Measurements from ENCODE around the gene ABHD17A. TPM values are rescaled to one million over a fixed set of nuclear protein-coding genes. Genes with fewer than 3 reads are reported as not detected.
"Not testable (repeated sequence)": the region's sequence is repeated elsewhere in the genome, so short reads cannot be mapped to it uniquely, and the experiment has no call there.

The ABHD17A gene
- polyA plus RNA-seq, 10 donors, result 37.7 to 69.5 (median 43.3) TPM

DNA sequence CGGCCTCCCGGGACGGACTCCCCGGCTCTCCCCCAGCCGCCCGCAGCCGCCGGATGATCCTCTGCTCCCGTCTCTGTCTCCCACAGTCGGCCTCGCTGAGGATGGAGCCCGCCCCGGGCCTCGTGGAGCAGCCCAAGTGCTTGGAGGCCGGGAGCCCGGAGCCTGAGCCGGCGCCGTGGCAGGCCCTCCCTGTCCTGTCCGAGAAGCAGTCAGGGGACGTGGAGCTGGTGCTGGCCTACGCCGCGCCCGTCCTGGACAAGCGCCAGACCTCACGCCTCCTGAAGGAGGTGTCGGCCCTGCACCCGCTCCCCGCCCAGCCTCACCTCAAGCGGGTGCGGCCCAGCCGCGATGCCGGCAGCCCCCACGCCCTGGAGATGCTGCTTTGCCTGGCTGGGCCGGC, 26.7 kb upstream of the ABHD17A start:
- DNase-seq, result no peak

DNA sequence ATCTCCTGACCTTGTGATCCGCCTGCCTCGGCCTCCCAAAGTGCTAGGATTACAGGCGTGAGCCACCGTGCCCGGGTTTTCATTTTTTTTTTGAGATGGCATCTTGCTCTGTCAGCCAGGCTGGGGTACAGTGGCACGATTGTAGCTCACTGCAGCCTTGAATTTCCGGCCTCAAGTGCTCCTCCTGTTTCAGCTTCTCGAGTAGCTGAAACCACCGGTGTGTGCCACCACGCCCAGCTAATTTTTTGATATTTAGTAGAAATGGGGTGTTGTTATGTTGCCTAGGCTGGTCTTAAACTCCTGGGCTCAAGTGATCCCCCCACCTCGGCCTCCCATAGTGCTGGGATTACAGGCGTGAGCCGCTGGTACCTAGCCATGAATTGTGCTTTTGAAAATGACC, 25.8 kb upstream of the ABHD17A start:
- no peak for DNase-seq

DNA sequence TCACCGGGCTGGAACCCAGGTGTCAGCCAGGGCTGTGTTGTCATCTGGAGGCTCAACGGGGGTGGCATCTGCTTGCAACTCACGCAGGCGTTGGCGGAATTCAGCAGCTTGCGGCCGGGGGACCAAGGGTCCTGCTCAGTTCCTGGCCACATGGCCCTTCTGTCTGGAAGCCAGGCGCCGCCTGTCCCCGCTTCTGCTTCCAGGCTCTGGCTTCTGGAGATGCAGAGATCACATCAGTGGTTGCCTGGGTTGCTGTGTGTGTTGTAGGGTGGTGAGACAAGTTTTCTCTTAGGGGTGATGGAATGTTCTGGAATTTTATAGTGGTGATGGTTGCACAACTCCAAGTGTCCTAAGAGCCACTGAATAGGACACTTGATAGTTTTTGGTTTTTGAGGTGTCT, 24.9 kb upstream of the ABHD17A start:
- no peak for DNase-seq

DNA sequence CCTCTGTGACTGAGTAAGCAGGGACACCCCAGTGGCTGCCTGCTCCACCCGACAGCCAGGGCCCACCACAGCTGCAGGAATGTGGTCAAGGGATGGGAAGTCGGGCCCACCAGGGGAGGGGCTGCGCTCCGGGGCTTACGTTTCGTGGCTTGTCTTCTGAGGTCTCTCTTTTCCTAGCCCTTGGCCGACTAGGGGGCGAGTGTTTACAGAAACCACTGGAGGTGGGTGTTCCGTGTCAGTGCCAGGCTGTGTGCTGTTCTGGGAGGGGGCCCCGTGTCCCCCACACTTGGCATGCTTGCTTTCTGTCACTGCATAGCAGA, 24.4 kb upstream of the ABHD17A start:
- DNase-seq, result no peak

DNA sequence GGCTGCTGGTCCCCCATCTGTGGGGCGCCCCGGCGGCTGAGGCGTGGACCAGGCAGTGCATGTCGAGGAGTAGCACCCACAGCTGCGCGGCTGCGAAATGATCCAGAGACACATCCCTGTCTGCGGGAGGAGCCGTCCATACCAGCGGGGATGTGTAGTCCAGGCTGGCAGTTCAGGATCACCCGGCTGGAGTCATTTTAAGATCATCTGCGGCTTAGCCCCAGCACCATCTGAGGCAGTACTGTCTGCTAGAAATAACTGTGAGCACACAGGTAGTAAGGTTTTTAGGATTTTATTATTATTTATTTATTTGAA, 23.0 kb upstream of the ABHD17A start:
- no peak for DNase-seq

DNA sequence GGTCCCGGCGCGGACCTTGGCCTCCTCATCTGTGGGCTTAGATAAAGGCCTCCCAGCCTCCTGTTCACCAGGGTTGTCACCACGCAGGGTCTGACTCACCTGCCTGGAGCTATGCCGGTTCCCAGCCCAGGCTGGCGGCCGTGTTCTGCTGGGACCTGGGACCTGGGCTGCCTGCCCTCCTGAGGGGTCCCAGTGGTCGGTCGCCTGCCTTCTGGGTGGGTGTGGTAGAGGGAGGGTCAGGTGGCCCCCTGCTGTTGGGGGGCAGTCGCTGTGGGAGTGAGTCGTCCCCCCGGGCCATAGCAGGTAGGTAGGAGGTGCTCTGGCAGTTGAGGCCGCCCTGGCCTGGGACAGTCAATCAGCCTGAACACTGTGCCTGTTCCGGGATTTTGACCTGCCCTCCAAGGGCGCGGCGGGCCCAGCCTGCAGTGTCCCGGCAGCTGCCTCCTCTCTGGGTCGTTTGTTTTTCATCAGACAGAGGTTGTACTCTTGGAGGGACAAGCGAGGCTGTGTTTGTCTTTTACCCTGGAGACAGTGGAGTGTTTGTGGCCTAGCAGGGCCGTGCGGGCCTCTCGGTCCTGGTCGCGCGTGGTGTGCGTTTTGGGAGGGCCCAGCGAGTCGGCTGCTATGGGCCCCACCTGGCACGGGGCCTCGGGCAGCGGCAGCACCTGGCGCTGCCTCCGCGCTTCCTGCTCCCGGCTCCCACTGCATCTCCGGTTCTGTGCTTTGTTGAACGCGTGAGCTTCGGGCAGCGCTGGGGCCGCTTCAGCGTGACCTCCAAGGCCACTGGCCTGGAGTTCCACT, 22.5 kb upstream of the ABHD17A start:
- DNase-seq, result no peak

DNA sequence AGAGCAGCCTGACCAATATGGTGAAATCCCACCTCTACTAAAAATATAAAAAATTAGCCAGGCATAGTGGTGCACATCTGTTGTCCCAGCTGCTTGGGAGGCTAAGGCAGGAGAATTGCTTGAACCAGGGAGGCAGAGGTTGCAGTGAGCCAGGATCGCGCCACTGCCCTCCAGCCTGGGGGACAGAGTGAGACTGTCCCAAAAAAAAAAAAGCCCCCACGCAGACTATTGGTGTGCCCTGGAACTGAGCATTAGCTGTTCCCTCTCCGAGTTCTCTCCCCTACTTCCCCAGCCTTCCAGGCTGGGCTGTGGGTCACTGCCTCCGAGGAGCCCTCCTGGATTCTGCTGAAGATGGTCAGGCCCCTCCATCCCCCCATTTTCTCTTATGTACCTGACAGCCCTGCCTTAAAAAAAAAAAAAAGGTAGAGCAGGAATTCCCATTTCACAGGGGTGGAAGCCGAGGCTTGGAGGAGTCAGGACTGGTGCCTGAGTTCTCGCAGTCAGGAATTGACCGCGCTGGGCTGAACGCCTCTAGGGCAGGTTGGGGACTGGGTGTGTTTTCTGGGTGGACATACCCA, 21.8 kb upstream of the ABHD17A start:
- DNase-seq, result no peak

DNA sequence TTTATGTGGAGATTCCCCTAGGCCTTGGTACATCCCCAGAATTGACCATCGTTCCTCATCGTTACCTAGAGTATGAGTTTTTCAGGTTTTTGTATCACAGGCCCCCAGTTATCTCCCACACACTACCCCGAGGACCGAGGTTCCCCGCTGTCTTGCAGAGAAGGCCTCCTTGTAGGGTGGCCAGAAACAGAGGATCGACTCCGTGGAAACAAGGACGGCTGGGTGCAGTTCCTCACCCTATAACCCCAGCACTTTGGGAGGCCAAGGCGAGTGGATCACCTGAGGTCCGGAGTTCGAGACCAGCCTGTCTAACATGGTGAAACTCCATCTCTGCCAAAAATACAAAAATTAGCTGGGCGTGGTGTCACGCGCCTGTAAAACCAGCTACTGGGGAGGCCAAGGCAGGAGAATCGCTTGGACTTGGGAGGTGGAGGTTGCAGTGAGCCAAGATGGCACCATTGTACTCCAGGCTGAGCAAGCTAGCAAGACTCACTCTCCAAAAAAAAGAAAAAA, 20.6 kb upstream of the ABHD17A start:
- no peak for DNase-seq

DNA sequence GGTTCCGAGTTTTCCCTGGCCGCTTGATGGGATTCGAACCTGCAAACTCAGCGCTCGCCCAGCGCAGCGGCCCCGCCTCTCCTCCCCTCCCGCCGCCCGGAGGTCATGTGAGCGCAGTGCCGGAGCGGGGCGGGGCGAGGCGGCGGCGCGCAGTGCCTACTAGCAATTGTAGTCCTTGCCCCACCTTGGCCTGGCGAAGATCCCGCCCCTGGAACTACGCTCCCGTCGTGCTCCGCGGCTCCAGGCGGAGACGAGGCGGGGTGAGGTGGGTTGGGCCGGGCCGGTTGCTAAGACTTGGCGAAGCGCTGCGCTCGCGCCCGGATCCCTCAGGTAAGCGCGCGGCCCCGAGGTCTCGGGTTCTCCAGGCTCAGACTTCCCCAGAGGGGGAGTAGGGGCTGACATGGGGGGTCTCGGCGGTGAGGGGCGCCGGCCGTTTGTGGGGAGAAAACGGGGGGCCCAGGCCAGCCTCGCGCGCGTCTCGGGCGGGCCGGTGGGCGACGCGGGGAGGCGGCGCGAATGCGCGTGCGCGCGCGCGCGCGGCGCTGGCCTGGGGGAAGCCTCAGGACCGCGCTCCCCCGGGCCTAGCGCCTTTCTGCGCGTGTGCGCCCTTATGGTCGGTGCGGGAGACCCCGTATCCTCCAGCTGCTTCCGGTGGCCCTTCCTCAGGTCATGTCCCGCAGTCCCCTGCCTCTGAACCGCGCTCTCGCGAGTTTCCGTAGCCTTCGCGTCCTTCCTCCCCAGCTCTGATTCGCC, 20.0 kb upstream of the ABHD17A start, which contains the start of the genes ADAT3 and SCAMP4:
ADAT3 (plus strand) TSS at position 290 of the 753 bp plus-strand sequence. CDS start 6,649 bp downstream, outside the sequence.
SCAMP4 (plus strand) TSS at position 290 of the 753 bp plus-strand sequence. CDS start 9,621 bp downstream, outside the sequence.
- peak; percentile 99 to 100 (median 99) for DNase-seq

DNA sequence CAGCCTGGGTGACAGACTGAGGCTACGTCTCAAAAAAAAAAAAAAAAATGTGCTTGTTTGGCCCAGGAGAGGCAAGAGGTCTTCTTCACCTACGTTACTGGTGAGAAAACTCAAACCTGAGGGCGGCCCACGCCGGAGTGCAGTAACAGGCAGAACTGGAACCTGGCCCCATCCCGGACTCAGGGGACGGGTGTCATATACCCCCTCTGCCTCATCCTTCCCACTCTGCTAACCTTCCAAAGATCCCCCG, 19.5 kb upstream of the ABHD17A start:
- no peak for DNase-seq

DNA sequence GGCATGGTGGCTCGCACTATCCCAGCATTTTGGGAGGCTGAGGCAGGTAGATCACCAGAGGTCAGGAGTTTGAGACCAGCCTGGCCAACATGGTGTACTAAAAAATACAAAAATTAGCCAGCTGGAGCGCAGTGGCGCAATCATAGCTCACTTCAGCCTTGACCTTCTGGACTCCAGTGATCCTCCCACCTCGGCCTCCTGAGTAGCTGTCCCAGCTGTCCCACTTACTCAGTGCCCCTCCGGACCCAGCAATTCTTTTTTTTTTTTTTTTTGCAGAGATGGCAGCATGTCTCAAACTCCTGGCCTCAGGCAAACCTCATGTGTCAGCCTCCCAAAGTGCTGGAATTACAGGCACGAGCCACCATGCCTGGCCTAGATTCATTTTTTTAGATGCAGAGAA, 17.6 kb upstream of the ABHD17A start:
- no peak for DNase-seq

DNA sequence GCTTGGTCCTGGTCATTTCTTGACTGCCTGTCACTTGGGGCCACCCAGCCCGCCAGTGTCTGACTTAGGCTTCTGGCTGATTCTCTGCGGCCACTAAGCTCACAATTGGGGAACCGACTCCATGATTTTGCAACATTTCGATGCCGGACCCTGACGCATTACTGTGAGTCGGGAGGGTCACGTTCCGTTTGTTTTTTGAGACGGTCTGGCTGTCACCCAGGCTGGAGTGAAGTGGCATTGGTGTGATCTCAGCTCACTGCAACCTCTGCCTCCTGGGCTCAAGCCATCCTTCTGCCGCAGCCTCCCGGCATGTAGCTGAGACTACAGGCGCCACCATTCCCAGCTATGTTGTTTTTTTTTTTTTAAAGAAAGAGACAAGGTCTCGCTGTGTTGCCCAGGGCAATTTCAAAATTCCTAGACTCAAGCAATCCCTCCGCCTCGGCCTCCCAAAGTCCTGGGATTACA, 16.7 kb upstream of the ABHD17A start:
- DNase-seq, result no peak

DNA sequence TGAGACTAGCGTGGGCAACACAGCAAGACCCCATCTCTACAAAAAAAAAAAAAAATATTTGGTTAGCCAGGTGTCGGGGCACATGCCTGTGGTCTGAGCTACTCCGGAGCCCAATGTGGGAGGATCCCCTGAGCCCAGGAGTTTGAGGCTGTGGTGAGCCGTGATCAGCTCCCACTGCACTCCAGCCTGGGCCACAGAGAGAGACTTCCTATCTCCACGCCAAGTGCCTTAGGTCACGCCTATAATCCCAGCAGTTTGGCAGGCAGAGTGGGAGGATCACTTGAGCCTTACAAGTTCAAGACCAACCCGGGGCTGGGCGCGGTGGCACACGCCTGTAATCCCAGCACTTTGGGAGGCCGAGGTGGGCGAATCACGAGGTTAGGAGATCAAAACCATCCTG, 11.2 kb upstream of the ABHD17A start:
- DNase-seq, result no peak

DNA sequence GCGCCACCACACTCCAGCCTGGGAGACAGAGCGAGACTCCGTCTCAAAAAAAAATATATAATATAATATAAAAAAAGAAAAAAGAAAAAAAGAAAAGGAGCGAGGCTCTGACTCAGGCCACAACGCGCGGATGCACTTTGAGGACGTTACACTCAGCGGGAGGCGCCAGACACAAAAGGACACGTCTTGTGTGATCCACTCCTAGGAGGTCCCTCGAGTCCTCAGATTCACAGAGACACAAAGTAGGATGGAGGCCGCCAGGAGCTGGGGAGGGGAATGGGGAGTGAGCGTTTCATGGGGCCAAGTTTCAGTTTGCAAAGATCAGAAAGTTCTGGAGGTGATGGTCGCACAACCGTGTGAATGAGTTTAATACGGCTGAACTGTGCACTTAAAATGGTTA, 8.5 kb upstream of the ABHD17A start:
- DNase-seq, result peak in 1 of 3 donors; percentile 13

DNA sequence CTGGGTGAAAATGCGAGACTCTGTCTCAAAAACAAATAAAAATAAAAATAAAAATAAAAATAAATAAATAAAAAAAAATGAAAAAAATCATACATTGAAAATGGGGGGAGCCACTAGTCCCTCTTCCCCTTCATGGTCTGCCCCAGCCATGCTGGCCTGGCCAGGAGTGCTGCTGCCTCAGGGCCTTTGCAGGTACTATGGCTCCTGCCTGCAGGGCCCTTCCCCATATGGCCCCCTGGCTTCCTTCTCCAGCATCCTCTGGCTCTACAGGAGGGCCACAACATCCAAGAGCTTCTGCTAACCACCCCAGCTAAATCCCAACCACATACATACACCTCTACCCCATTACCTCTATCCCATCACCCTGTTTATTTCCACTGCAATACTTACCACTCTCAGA, 4.6 kb upstream of the ABHD17A start:
- no peak for DNase-seq

DNA sequence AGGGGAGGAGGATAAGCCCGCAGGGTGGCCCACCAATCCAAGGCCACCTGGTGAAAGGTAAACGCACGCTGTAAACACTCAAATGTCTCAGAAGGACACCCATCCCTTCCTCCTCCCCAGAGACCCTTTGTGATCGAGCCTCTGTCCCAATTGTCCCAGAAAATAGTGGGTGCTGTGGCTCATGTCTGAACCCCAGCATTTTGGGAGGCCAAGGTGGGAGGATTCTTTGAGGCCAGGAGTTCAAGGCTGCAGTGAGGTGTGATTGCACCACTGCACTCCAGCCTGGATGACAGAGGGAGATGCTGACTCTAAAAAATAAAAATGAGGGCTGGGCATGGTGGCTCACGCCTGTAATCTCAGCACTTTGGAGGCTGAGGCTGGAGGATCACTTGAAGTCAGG, 3.1 kb upstream of the ABHD17A start:
- no peak for DNase-seq

DNA sequence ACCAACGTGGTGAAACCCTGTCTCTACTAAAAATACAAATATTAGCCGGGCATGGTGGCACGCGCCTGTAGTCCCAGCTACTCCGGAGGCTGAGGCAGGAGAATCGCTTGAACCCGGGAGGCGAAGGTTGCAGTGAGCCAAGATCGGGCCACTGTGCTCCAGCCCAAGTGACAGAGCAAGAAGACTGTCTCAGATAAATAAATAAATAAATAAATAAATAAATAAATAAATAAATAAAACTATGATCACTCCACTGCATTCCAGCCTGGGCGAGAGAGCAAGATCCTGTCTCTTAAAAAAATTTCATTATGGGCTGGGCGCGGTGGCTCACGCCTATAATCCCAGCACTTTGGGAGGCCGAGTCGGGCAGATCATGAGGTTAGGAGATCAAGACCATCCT, 1.1 kb upstream of the ABHD17A start:
- DNase-seq, result not testable (repeated sequence)

DNA sequence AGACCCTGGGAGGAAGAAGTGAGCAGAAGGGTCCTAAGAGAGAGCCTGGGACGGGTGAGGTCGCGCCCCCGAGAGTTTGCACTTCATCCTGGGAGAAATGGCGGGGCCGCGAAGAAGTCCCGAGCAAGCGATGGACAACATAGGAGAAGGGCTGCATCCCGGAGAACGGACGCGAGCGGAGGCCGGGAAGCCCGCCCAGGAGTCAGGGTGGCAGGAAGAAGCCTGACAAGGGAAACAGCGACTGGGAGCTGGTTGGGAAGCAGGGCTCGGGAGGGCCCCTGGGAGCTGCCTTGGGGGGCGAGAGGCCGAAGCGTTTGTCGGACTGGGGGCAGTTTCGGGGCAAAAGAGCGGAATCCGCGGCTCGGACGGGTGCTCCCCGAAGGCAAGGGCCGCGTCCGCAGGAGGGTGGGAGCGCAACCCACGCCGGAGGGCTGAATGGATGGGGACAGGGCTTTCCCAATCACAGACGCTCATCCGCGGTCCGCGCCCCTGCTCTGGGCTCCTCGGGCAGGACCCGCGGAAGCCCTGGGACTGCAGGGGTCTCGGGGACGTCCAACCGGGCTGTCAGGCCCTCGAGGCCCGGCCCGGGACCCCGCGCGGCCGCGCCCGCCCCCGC, 469 bp downstream of the ABHD17A start:
- DNase-seq, result peak in 1 of 3 donors; percentile 54

DNA sequence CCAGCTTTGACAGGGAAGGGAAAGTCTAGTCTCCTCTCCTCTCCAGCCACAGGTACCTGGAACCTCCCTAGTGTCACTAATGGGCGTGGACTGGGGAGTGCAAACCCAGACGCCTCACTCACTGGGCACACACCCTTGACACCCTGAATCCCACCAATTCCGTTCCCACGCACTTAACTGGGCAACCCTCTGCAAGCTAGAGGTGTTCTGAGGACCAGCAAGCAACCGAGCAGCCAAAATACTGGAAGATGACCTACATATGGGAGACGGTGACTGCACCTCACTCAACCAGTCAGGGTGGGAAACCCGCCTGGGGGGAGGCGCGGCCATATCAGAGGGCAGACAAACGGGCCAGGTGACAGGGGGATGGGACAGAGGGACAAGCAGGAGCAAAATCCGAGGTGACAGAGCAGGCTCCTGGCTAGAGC, 991 bp downstream of the ABHD17A start:
- peak in 1 of 3 donors; percentile 23 for DNase-seq

DNA sequence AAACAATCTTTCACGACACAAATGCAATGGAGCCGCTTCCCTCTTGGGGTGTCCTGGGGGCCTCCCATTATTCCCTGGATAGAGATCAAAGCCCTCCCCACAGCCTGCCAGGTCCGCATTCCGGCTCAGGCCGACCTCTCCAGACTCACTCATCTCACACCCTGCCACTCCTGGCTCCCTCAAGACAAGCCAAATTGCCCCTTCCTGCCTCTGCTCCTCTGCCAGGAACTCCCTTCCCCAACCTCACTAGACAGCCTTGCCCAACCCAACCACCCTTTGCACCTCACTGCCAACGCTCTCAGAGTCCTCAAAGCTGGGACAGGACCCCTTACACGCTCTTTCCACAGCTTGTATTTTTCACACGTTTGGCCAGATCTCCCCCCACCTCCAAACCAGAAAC, 1.5 kb downstream of the ABHD17A start:
- DNase-seq, result no peak

DNA sequence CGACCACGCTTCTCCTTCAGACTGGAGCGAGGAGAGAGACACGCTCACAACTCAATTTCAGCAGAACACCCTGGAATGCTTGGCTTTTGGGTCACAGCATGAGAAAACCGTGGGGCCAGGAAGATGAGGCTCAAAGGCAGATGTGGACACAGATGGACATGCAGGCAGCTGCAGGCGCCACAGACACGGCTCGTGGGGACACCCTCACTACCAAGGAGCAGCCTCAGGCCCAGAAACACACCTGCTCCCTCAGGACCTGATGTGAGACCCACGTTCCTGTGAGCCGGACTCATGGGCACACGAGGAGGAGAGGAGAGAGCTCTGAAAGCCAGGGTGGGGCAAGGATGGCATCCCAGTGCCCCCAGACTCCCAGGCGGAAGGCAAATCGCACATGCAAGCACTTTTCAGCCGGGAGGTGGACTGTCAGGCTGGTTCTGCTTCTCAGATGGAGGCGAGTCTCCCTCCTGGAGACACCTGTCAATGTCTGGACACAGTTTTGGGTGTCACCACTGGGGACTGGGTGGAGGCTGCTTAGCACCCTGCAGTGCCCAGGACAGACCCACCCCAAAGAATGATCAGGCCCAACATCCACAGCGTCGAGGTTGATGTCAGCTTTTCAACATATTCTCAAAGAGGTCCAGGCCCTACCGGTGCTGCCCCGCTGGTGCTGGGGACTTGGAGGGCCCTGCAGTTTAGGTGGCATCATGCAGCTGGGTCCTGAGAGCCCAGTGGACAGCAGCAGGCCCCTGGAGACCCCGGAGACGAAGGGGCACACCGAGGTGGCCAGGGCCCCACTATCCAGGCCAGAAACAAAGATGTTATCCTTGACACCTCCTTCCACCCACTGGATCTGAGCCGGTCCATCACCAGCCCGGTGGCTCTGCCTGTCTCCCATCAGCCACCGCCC, 2.3 kb downstream of the ABHD17A start:
- no peak for DNase-seq
